Activated CD4-positive, alpha-beta T cell treated with anti-CD3 and anti-CD28 coated beads, Interleukin-10, Interleukin-2, amounts not matched to agents 100 ng/mL and 50 ng/mL, durations not matched to agents 16 hours and 8 hours (primary cell): ENCODE results near the gene BAHCC1.

Source experiments
- DNase-seq: peaks from one replicate; pipeline ENCODE4 v3.0.0-alpha.2; 2020

BAHCC1 gene

GRCh38 chr17:81482673-81483072 lies 87.4 kb downstream of the BAHCC1 start:
- no peak for DNase-seq

DNA sequence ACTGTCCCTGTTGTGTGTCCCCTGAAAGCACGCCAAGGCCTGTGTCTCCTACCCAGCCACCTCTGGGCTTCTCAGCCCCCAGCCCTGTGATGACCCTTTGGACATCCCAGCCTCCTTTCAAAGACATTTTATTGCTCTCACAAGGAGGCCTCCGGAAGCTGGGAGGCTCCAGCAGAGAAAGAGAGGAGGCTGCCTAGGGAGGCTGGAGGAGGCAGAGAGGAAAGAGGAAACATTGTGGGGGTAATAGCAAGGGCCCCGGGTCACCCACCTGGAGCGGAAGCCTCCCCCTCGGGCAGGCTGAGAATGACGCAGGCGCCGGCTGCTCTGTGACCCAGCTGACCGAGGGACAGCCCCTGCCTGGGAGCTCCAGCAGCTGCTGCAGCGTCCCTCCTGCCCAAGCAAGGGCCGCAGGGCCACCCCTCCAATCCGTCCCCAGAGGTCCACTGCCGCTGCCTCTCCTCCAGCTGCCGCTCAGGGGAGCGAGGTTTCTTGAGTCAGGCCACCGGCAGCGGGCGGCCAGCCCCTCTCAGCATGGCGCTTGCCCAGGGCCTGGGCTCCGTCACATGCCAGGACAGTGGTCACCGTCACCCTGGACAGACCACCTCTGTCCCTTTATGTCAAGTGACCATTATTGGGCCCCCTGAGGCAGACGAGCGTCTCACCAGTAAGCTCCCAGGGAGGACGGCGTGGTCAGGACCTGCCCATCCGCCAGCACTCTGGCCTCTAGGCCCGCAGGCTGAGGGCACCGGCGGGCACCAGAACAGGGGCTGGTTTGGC lies 88.0 kb downstream of the BAHCC1 start:
- DNase-seq: no peak

DNA sequence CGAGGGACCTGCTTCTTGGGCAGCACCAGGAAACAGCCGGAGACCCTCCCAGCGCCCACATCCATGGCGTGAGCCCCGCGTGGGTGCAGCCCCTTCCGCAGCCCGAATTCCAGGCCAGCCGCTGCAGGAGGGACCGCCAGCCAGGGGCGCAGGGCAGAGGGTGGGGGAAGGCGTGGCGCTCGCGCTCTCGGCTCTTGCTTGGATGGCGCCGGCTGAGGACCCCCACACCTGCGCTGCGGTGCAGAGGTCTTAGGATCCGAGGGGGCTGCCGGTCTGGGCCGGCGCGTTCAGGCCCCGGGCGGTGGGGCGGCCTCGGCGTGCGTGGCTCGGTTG lies 88.6 kb downstream of the BAHCC1 start:
- no peak for DNase-seq

- peak; percentile 93 for DNase-seq
Measured at GRCh38 chr17:81484195-81484979, 89.1 kb downstream of the BAHCC1 start.

DNA sequence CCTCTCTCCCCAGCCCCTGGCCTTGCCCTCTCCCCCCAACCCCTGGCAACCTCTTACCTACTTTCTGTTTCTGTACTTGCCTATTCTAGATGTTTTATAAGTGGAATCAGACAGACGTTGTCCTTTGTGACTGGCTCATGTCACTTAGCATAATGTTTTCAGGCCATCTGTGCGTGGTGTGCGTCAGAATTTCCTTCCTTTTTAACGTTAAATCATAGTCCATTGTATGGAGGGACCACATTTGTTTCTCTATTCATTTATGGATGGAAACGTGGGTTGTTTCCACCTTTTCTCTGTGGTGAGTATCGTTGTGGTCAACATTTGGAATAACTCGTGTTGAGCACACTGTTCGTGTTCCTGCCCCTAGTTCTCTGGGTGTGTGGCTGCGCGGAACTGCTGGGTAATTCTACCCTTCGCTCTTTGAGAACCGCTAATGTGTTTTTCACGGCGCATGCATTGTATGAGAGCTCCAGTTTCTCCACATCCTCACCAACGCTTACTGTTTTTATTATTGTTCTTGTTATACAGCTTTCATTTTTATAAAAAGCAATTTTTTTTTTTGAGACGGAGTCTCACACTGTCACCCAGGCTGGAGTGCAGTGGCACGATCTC lies 91.0 kb downstream of the BAHCC1 start:
- peak; percentile 13 for DNase-seq

GRCh38 chr17:81487089-81487486 lies 91.8 kb downstream of the BAHCC1 start:
- DNase-seq: no peak

DNA sequence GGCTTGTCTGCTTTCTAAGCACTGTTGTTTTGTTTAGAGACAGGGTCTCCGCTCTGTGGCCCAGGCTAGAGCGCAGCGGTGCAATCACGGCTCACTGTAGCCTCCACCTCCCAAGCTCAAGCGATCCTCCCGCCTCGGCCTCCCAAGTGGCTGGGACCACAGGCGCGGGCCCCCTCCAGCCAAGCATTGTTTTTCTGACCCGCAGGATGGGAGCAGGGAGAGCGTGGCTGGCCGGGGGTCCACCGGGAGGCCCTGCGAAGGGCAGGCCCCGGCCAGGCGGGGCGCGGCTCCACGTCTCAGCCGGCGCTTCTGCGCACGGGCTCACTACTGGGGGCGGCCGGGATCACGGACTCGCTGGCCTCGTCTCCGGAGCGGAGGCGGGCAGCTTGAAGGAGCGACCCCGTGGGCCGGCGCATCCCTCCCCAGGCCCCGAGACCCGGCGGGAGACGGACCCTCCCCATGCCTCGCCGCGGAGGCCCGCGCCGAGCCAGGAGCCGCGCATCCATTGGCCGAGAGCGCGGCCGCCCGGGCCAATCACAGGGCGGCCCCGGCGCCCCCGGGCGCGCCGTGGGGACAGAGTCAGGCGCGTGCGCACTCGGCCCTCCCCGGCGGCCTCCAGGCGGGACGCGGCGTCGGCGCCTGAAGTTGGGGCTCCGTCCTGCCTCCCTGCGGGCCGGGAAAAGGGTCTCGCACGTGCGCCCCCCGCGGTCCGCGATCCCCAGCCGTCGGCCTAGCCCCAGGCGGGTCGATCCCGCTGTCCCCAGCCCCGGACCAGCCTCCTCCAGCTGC lies 92.4 kb downstream of the BAHCC1 start:
- peak; percentile 89 for DNase-seq

DNA sequence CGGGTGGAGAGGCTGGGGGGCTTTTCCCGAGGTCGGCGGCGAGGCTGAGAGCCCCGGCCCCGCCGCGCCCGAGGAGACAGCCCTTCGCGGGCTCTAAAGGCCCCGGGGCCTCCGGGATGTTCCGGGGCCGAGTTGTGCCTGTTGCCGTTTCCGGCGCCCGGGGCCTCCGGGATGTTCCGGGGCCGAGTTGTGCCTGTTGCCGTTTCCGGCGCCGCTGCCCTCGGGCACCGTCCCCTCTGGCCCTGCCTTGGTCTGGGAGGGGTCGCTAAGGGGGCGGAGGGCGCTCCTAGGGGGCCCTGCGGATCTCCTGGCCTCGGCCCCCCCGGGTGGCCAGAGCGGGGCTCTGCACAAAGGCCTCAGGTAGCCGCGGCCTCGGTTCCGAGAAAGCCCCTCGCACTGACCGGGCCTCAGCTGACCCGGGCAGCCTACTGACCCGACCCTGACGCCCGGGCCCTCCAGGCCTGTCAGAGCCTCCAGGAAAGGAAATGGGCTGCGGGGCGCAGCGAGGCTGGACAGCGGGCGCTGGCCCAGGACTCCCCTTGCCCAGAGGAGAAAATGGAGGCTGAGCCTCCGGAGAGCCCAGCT lies 93.1 kb downstream of the BAHCC1 start:
- peak; percentile 26 for DNase-seq

DNA sequence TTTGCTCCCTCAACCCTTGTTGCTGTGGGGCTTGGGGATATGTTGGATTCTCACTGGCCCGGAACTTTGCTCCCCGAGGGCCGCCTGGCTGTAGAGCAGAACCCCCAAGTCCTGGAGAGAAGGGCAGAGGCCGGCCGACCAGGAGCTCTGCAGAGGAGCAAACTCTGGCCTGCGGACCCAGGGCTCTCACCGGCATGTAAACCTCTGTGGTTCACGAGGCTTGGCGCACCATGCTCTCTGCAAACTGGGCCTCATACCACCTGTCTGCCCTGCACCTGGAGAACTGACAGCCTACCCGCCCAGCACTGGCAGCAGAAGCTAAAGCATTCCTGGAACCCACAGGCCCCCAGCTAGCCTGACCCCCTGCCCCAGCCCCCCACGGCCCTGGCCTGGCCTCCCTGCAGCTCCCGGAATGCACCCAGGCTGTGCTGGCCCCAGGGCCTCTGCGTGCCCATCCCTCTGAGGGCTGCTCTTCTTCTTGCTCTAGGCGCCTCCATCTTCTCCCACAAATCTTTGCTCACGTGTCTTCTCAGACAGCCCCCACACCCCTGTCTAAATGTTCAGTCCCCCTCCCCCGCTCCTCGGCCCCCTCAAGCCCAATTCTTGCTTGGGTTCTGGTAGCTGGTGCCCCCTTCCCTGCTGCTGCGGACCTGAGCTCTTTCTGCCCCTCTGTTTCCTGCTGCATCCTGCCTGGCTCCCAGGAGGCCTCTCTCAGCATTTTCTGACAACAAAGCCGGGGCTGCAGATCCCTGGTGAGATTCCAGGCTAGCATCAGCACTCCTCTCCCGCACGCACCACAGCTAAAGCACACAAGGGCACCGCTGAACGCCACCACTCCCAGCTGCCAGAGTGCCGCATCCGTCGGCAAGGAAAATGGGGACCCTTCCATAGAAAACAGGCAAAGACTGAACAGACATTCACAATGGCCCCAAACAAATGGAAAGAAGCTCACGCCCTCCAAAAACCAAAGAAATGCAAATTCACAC lies 94.0 kb downstream of the BAHCC1 start:
- no peak for DNase-seq

- DNase-seq: no peak
Measured at GRCh38 chr17:81489998-81490992, 95.0 kb downstream of the BAHCC1 start.

GRCh38 chr17:81491181-81491581 lies 95.9 kb downstream of the BAHCC1 start:
- no peak for DNase-seq

DNA sequence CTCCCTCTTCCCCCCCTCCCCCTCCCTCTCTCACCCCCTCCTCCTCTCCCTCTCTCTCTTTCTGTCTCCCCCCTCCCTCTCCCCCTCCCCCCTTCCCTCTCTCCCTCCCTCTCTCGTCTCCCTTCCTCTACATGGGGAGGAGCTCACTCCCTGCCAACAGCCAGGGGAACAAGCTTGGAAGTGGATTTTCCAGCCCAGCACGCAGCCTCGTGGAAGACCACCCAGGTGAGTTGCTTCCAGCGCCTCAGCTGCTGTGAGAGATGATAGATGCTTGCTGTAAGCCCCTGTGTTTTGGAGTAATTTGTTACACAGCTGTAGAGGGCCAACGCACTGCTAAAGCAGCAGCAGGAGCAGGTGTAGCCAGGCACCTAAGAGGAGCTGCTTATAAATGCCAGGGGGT lies 96.5 kb downstream of the BAHCC1 start:
- DNase-seq: no peak

DNA sequence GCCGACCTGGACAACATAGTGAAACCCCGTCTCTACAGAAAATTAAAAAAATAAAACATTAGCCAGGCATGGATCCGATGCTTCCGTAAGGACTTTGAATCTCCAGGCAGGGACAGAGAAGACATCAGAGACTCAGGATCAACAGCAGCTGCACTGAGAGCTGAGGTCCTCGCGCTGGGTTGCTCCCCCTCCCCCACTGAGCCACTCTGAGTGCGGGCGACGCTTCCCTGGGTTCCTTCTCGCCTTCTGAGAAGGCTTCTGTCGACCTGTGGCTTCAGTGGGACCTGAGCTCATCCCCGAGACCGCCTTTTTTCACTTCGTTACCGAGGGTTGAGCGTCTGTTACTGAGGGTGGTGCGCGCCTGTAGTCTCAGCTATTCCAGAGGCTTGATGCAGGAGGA lies 96.9 kb downstream of the BAHCC1 start:
- no peak for DNase-seq

DNA sequence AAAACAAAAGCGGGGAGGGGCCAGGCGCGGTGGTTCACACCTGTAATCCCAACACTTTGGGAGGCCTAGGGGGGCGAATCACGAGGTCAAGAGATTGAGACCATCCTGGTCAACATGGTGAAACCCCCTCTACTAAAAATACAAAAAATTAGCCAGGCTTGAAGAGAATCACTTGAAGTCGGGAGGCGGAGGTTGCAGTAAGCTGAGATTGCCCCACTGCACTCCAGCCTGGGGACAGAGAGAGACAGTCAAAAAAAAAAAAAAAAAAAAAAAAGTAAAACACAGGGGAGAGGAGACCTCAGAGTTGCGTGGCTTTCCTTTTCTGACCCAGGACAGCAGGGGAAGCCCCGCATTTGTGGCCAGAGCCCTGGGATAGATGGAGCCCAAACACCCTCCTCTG lies 97.4 kb downstream of the BAHCC1 start:
- no peak for DNase-seq

DNA sequence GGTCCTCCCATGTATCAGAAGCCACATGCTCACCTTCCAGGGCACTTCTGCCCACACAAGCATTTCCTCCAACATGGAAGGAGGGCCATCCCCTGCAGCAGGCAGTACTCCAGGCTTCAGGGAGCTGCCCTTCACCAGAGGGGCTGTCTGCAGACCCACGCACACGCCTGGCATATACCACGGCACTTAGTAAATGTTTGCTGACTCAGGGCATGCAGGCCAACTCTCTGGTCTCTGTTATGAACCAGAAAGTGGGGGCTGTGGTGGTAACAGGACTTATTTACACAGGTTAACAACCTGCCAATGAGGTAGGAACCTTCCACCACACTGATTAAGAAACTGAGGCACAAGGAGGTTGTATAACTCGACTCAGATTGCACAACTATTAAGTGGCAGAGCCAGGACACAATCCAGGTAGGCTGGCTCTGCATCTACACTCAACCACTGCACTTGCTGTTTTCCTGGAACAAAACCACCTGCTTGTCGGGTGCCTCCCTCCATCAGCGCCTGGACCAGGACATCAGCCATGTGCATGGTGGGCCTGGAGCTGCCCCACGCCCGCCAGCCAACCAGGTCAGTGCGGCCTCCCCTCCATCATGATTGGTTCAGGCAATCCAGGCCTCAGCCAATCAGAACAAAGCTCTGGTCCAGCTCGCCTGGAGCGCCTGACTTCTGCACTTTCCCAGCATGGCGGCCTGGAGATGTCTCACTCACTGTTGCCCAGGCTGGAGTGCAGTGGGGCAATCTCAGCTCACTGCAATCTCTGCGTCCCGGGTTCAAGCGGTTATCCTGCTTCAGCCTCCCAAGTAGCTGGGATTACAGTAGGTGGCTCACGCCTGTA lies 98.2 kb downstream of the BAHCC1 start:
- no peak for DNase-seq

- peak; percentile 34 for DNase-seq
Measured at GRCh38 chr17:81494626-81495377, 99.5 kb downstream of the BAHCC1 start.

DNA sequence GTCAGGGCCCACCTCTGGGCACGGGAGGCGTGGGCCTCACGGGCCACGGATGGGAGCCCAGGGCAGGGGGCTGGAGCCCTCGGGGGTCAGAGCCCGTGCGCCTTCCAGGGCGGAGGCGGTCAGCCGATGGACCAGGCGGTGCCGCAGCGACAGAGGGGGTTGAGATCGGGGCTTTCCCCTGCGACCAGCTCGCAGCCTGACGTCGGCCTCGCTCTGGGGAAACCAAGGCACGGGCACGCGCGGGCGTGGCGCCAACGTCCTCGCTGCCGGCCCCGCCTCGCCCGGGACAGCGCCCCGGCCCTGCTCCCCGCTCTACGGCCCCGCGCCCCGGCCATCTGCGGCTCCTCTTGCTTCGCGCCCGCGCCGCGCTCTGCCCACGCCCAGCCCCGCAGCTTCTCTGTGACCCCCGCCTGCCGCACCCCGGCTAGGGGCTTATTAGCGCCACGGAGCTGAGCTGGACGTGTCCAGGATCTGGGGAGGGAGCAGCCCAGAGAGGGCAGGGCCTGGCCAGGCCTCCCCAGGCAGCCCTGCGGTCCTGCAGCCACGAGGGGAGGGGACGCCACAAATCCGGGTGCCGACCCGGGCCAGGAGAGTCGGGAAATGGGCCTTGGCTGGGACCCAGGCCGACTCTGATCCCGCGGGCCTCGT lies 103.8 kb downstream of the BAHCC1 start:
- DNase-seq: no peak

DNA sequence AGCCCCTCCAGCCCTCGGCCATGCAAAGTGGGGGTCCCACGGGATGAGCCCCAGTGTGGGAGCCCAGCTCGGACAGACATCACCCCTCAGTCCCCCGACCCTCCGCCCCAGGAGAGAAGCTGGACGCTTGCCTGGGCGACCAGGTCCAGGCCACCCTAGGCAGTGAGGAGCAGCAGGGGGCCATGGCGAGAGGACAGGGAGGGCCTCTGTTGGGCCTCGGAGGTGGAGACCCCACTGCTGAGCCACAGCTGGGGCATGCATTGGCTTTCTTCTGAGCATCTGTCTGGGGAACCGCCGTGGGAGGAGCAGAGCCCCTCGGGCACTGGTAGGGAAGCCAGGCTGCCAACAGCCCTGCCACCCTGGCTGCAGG lies 104.3 kb downstream of the BAHCC1 start:
- DNase-seq: no peak
